H9 (cell line): ENCODE data around the gene PTPRN2. TPM values are rescaled to one million over a fixed set of nuclear protein-coding genes. Genes with fewer than 3 reads are reported as not detected.

ENCODE experiments used
- DNase-seq: peaks from one replicate; pipeline ENCODE4 v3.0.0-alpha.2; 2017
- H2AFZ ChIP-seq: one replicate; pipeline ENCODE4 v1.6.1; 2013; ENCODE audit warnings: mild to moderate bottlenecking, low read length, control low read depth, moderate library complexity
- H2AK5ac ChIP-seq: 2 replicates; pipeline ENCODE4 v1.6.1; 2013; ENCODE audit warnings: low read length, control low read depth, mixed read lengths; ENCODE audit not compliant: insufficient read length
- H2BK120ac ChIP-seq: one replicate; pipeline ENCODE4 v1.6.1; 2013; ENCODE audit warnings: low read depth, mild to moderate bottlenecking, low read length, control low read depth, inconsistent platforms; ENCODE audit not compliant: poor library complexity, severe bottlenecking
- H2BK12ac ChIP-seq: 2 replicates; pipeline ENCODE4 v1.6.1; 2013; ENCODE audit warnings: low read length, control low read depth, mixed read lengths, low read depth; ENCODE audit not compliant: insufficient read length
- H2BK15ac ChIP-seq: 2 replicates; pipeline ENCODE4 v1.6.1; 2013; ENCODE audit warnings: low read depth, low read length, control low read depth
- H2BK20ac ChIP-seq: one replicate; pipeline ENCODE4 v1.6.1; 2013; ENCODE audit warnings: low read depth, mild to moderate bottlenecking, low read length, control low read depth, inconsistent platforms; ENCODE audit not compliant: poor library complexity, severe bottlenecking
- H2BK5ac ChIP-seq: 2 replicates; pipeline ENCODE4 v1.6.1; 2013; ENCODE audit warnings: low read length, control low read depth, mixed read lengths; ENCODE audit not compliant: insufficient read length
- H3K14ac ChIP-seq: 2 replicates; pipeline ENCODE4 v1.6.1; 2013; ENCODE audit warnings: low read length, control low read depth; ENCODE audit not compliant: insufficient read depth
- H3K18ac ChIP-seq: 2 replicates; pipeline ENCODE4 v1.6.1; 2013; ENCODE audit warnings: low read depth, mild to moderate bottlenecking, mixed read lengths, low read length, control low read depth; ENCODE audit not compliant: insufficient read length
- H3K23ac ChIP-seq: 2 replicates; pipeline ENCODE4 v1.6.1; 2013; ENCODE audit warnings: low read length, control low read depth, mixed read lengths, low read depth; ENCODE audit not compliant: insufficient read length
- H3K23me2 ChIP-seq: 2 replicates; pipeline ENCODE4 v1.6.1; 2013; ENCODE audit warnings: low read depth, mild to moderate bottlenecking, mixed read lengths, low read length, control low read depth; ENCODE audit not compliant: insufficient read length, poor library complexity, severe bottlenecking
- H3K27ac ChIP-seq: 2 replicates; pipeline ENCODE4 v1.5.1; 2013; ENCODE audit warnings: low read length, control low read depth, mixed read lengths, low read depth; ENCODE audit not compliant: insufficient read length
- H3K27me3 ChIP-seq: 2 replicates; pipeline ENCODE4 v1.6.1; 2013; ENCODE audit warnings: low read length, control low read depth, inconsistent platforms; ENCODE audit not compliant: insufficient read depth
- H3K4ac ChIP-seq: 2 replicates; pipeline ENCODE4 v1.6.1; 2013; ENCODE audit warnings: low read depth, mild to moderate bottlenecking, control low read depth, inconsistent platforms, low read length, moderate library complexity
- H3K4me1 ChIP-seq: 2 replicates; pipeline ENCODE4 v1.6.1; 2013; ENCODE audit warnings: low read length, control low read depth, inconsistent platforms; ENCODE audit not compliant: insufficient read depth
- H3K4me2 ChIP-seq: 2 replicates; pipeline ENCODE4 v1.6.1; 2013; ENCODE audit warnings: low read length, control low read depth, mixed read lengths; ENCODE audit not compliant: insufficient read length, insufficient read depth
- H3K56ac ChIP-seq: 2 replicates; pipeline ENCODE4 v1.6.1; 2013; ENCODE audit warnings: low read depth, mild to moderate bottlenecking, mixed read lengths, low read length, control low read depth; ENCODE audit not compliant: insufficient read length
- H3K79me1 ChIP-seq: 2 replicates; pipeline ENCODE4 v1.6.1; 2013; ENCODE audit warnings: low read depth, mild to moderate bottlenecking, moderate library complexity, low read length, control low read depth, inconsistent platforms; ENCODE audit not compliant: insufficient read depth, poor library complexity, severe bottlenecking
- H3K79me2 ChIP-seq: 2 replicates; pipeline ENCODE4 v1.6.1; 2013; ENCODE audit warnings: low read length, control low read depth, inconsistent platforms; ENCODE audit not compliant: insufficient read depth
- H3K9ac ChIP-seq: 2 replicates; pipeline ENCODE4 v1.6.1; 2013; ENCODE audit warnings: low read length, control low read depth, mixed read lengths; ENCODE audit not compliant: insufficient read length; ENCODE audit errors: extremely low read depth
- H3K9me3 ChIP-seq: one replicate; pipeline ENCODE4 v1.6.1; 2013; ENCODE audit warnings: low read depth, low read length, inconsistent platforms; ENCODE audit not compliant: control insufficient read depth
- H3T11ph ChIP-seq: one replicate; pipeline ENCODE4 v1.6.1; 2013; ENCODE audit warnings: mild to moderate bottlenecking, low read length, control low read depth, inconsistent platforms
- H4K20me1 ChIP-seq: one replicate; pipeline ENCODE4 v1.6.1; 2013; ENCODE audit not compliant: control insufficient read depth, insufficient read length, insufficient read depth
- H4K5ac ChIP-seq: 2 replicates; pipeline ENCODE4 v1.6.1; 2013; ENCODE audit warnings: low read depth, mild to moderate bottlenecking, mixed read lengths, low read length, control low read depth; ENCODE audit not compliant: insufficient read length
- H4K8ac ChIP-seq: replicated peaks from 2 replicates; pipeline ENCODE4 v1.6.1; 2013; ENCODE audit warnings: low read length, control low read depth, mixed read lengths, low read depth; ENCODE audit not compliant: insufficient read length
- H4K91ac ChIP-seq: 2 replicates; pipeline ENCODE4 v1.6.1; 2013; ENCODE audit warnings: low read depth, mild to moderate bottlenecking, moderate library complexity, mixed read lengths, low read length, control low read depth; ENCODE audit not compliant: insufficient read length
- H3K27ac Mint-ChIP-seq, 3 experiments: 2 replicates in 2 of 3; 3 replicates in 1 of 3; pipeline ENCODE4 v1.8.0; 2020 to 2021; ENCODE audit warnings: mixed read lengths in 3 of 3, mild to moderate bottlenecking in 1 of 3, moderate library complexity in 1 of 3
- H3K27me3 Mint-ChIP-seq: 2 replicates; pipeline ENCODE4 v1.8.0; 2021; ENCODE audit warnings: low read depth, mild to moderate bottlenecking, moderate library complexity, mixed read lengths
- H3K36me3 Mint-ChIP-seq, 3 experiments: 2 replicates in 2 of 3; 3 replicates in 1 of 3; pipeline ENCODE4 v1.8.0; 2020 to 2021; ENCODE audit warnings: low read depth in 3 of 3, mixed read lengths in 3 of 3; ENCODE audit not compliant: insufficient read depth in 1 of 3
- H3K4me1 Mint-ChIP-seq, 2 experiments: 2 replicates each; pipeline ENCODE4 v1.8.0; 2020; ENCODE audit warnings: mixed read lengths in 2 of 2
- H3K4me3 Mint-ChIP-seq, 2 experiments: 2 replicates in 1 of 2; 3 replicates in 1 of 2; pipeline ENCODE4 v1.8.0; 2020 to 2021; ENCODE audit warnings: mild to moderate bottlenecking in 2 of 2, mixed read lengths in 2 of 2, moderate library complexity in 1 of 2
- H3K9me3 Mint-ChIP-seq, 2 experiments: 2 replicates in 1 of 2; 3 replicates in 1 of 2; pipeline ENCODE4 v1.8.0; 2020; ENCODE audit warnings: mild to moderate bottlenecking in 2 of 2, mixed read lengths in 2 of 2, moderate library complexity in 1 of 2
- WGBS: extraction: QIAGEN DNeasy Blood & Tissue Kit; methylation state at CpG from one replicate; pipeline ENCODE4 v1.1.7; 2013; ENCODE audit warnings: missing lambda C conversion rate, low lambda C conversion rate, mixed read lengths; ENCODE audit not compliant: insufficient read length; ENCODE audit errors: extremely low coverage; 5-methylcytosine and 5-hydroxymethylcytosine counted together
- total RNA-seq: library from RNA; stranded (reverse); gene quantifications from 2 replicates; pipeline ENCODE4 v1.2.1, GENCODE V29; 2021
- TF ChIP-seq, protein P1 (sequence below): fragments of 200-600 bp; sonication (generic); conservative IDR thresholded peaks from 3 replicates; pipeline ENCODE4 v1.8.0; 2021; ENCODE audit warnings: antibody characterized with exemption, mild to moderate bottlenecking

PTPRN2 gene
- total RNA-seq, 1 experiment from 2014 or later: 5.2 TPM

- H3K27me3 ChIP-seq: no peaks in the 10 kb centered on the region
- TF ChIP-seq, protein P1, sequence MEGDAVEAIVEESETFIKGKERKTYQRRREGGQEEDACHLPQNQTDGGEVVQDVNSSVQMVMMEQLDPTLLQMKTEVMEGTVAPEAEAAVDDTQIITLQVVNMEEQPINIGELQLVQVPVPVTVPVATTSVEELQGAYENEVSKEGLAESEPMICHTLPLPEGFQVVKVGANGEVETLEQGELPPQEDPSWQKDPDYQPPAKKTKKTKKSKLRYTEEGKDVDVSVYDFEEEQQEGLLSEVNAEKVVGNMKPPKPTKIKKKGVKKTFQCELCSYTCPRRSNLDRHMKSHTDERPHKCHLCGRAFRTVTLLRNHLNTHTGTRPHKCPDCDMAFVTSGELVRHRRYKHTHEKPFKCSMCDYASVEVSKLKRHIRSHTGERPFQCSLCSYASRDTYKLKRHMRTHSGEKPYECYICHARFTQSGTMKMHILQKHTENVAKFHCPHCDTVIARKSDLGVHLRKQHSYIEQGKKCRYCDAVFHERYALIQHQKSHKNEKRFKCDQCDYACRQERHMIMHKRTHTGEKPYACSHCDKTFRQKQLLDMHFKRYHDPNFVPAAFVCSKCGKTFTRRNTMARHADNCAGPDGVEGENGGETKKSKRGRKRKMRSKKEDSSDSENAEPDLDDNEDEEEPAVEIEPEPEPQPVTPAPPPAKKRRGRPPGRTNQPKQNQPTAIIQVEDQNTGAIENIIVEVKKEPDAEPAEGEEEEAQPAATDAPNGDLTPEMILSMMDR: no peak
- H4K20me1 ChIP-seq: no peaks in the 10 kb centered on the region
- H2BK120ac ChIP-seq: no peak overlapping the region
- H3K9me3 ChIP-seq: no peaks in the 10 kb centered on the region
- no peak overlapping the region for H4K8ac ChIP-seq
- no peak overlapping the region for H2BK12ac ChIP-seq
- no peak overlapping the region for H4K5ac ChIP-seq
- no peak overlapping the region for H3T11ph ChIP-seq
- Mint-ChIP-seq H3K4me1 (peaks cover 55 to 64% of the 10 kb centered on the region in 2 experiments), H3K36me3 (no peaks in the 10 kb centered on the region), H3K9me3 (no peaks in the 10 kb centered on the region; a peak in 2 of 5 replicates), H3K27ac (peak overlapping the region in 1 of 3 experiments; percentile 82; a peak in 2 of 7 replicates), H3K27me3 (peaks cover 16% of the 10 kb centered on the region), H3K4me3 (0 out of 5 replicates have a peak overlapping the region, but pooled peaks of 1 of the 2 experiments have one; percentile 22)
- H3K4me2 ChIP-seq: no peak overlapping the region
- WGBS: no CpG with 5 or more reads among the region's 12 CpGs
- no peak overlapping the region for H3K56ac ChIP-seq
- no peak overlapping the region for H3K23ac ChIP-seq
- no peak overlapping the region for H3K18ac ChIP-seq
- no peak for DNase-seq
- no peak overlapping the region for H2AFZ ChIP-seq
- H3K4me1 ChIP-seq: peaks cover 14% of the 10 kb centered on the region; the same call in 1 of the 2 replicates
- no peaks in the 10 kb centered on the region for H3K79me2 ChIP-seq
- H3K27ac ChIP-seq: no peak overlapping the region
- no peak overlapping the region for H3K4ac ChIP-seq
- no peaks in the 10 kb centered on the region for H3K79me1 ChIP-seq
- H2AK5ac ChIP-seq: no peak overlapping the region
- no peak overlapping the region for H2BK15ac ChIP-seq
- H3K14ac ChIP-seq: no peak overlapping the region
- H3K9ac ChIP-seq: no peak overlapping the region
- no peak overlapping the region for H4K91ac ChIP-seq
- H2BK20ac ChIP-seq: no peak overlapping the region
- no peaks in the 10 kb centered on the region for H3K23me2 ChIP-seq
- no peak overlapping the region for H2BK5ac ChIP-seq
Measured at GRCh38 chr7:158008267-158008666, 579.4 kb downstream of the PTPRN2 start.
